ENCODE measurements around the gene EPYC.

The EPYC gene, protein sequence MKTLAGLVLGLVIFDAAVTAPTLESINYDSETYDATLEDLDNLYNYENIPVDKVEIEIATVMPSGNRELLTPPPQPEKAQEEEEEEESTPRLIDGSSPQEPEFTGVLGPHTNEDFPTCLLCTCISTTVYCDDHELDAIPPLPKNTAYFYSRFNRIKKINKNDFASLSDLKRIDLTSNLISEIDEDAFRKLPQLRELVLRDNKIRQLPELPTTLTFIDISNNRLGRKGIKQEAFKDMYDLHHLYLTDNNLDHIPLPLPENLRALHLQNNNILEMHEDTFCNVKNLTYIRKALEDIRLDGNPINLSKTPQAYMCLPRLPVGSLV

DNA sequence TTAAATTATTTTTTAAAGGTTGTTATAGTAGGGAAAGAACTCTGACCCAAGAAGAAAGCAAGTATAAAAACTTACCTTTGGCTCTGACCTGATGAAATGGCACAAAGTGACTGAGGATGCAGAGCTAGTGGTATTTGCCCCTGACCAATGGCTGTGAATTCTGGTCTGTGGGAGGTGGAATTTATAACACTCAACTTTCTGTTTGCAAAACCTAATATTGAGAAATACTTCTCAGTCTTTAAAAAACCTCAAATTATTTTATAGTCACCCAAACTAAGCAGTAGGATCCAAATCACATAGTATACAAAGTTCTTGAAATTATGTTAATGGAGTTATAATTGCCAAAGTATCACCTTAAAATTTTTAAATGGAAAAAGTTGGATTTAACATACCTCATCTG is at the start of gene EPYC:
Gene EPYC, minus strand, starts transcription at position 101 of the 400 bp plus-strand sequence. CDS start 2,407 bp downstream, outside the sequence.
- no peak for DNase-seq (ENCODE audit: low spot score)

DNA sequence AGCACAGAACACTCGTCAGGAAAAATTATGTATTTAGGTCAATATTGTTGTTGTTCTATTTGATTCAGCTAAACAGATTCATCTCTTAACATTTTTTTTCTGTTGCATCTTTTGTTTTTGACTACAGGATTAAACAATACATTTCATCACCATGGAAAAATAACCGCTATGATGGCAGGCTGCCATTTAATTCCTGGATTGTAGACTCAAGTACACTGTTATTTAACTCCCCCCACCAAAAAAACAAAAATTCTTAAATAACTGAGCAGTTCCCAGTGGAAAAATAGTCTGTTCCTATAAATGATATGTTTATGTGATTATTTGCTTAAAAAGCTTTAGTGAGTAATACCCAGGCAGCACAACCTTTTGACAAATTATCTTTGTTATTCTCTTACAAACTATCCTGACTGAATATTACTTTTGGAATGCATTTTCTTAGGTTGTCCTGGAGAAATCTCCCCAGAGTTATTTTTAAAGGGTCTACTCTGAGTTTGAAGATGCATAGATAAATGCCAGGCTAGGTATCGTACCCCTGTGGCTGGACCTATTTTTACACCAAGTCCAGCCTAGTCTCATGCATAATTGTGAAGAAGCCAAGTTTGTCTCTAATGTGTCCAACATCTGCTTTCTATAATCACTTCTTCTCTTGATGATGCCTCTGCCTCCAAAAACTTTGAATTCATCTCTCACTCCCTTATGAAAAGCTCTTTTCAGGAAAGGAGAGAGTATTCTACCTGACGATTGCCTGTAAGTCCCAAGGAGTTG is 49.4 kb upstream of the EPYC start:
- DNase-seq (ENCODE audit: low spot score): no peak

DNA sequence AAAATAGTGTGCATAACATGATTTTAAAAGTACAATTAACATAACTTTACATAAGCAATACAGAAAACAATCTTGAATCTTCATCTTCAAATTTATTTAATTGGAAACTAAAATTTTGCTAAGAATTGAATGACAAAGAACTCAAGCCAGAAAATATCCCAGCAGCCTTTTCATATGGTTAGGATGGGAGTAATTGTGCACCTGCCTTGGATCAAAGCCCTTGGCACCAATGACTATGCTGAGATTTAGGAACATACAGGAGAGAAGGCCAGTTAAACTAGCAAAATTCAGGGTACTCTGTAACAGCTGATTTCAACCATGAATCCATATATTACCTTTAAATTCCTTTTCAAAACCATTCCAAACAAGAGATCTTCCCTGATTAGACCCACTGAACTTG is 47.3 kb upstream of the EPYC start:
- no peak for DNase-seq (ENCODE audit: low spot score)

DNA sequence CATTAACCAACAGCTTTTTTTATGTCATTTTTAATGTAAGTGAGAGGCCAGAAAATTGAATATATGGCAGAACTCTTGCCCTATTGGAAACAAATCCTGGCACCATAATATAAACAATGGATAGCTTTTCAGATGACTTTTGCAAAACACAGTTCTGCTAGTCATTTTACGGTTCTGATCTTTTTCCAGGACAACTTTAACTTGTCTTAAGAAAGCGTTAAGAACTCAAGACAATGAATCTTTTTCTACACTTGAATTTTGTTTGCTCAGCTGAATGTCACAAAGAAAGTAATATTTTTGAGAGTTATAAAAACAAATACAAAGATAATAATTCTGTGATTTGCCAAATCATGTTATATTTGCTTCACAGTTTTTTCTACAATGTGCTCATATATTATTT is 39.8 kb upstream of the EPYC start:
- DNase-seq (ENCODE audit: low spot score): no peak

DNA sequence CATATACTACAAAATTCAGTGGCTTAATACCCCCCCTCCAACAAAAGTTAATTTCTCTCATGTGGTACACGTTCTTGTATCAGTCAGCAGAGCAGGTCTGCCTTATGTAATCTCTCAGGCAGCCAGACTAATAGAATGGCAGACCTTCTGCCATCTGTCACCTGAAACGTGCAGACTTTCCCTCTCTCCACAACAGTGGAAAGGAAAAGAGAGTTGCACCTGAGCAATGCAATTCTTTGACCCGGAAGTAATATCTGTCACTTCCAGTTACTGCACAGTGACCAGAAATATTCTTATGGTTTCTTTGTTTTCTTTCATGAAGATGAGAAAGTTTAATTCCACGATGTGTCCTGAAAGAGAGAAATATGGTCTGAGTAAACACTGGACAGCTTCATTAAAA is 38.6 kb upstream of the EPYC start:
- DNase-seq (ENCODE audit: low spot score): no peak

DNA sequence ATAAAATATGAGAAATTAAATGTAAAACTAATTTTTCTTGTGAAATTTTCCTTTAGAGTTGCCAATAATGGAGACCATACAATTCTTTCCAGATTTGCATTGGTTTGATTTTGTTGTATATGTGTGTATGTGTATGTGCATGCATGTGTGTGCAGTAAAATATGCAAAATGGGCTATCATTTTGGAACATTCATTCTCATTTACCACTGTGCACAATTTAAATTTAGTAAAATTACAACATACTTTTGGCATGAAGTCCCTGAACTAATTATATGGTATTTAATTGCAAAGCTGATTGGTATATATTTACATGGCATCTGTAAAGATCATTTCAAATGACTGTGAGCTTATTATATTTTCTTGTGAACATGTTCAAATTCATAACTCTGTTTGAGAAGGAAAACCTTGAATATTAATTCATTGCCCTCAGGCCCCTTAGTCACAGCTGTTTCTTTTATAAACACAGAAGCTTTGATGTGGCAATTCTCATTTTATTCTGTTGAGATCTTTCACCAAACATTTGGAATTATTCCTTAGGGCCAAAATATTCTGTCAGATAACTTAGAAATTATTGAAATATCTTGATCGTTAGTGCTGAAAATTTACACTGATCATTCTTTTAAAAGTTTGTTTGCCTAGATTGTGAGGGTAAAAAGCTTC is 35.5 kb upstream of the EPYC start:
- DNase-seq (ENCODE audit: low spot score): no peak

DNA sequence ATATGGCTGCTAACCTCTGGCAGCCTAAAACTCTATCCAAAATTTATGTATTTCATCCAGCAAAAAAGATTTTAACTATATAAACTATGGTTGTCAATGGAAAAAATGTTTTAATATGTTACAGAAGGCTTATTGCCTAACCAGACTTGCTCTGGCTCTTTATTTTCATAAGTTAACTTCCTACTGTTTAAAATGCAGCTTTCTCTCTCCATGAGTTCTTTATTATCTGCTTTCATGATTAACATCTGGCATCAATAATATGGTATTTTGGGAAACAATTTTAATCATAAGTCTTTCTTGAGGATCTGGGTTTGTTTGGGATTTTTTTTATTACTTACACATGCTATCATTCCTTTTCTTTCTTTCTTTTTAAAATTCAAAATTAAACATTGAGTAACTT is 32.5 kb upstream of the EPYC start:
- no peak for DNase-seq (ENCODE audit: low spot score)

DNA sequence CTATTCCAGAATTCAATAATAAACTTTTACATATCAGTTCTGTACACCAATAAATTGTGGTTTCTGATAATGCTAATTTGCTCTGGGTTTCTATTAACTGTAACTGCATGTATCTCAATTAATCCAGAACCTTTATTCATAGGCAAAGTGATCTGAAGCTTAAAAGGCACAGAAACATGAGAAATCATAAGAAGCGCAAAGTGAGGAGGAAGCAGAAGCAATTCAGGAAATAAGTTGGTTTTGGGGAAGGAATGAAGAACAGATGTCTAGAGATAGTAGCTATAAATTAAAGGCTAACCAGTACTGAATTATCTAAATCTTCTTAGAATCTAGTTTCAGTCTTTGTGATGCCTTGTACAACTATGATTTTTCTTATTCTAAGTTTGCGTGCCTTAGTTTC is 28.5 kb upstream of the EPYC start:
- no peak for DNase-seq (ENCODE audit: low spot score)

DNA sequence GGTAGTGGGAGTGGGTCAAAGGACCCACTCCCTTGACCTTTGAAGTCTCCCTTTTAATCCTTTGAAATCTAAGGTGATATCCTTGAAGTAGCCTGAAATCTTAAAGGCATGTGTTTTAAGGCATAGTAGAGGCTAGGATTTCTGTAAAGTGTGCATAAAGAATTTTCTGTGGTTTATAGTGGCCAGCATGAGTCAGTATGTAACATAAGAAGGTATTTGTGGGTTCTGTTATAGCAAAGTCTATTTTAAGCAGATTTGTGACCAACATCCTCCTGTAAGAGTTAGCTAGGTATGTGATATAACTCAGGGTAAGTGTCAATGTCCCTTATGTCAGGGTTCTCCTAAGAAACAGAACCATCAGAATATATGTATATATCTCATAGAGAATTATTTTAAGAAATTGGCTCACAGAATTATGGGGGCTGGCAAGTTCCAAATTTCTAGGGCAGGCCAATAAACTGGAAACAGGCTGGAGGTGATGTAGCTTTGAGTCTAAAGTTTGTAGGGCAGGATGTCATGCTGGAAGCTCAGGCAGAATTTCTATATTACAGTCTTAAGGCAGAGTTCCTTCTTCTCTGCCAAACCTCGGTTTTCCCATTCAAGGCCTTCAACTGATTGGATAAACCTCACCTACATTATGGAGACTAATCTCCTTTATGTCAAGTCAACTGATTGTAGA is 18.7 kb upstream of the EPYC start:
- no peak for DNase-seq (ENCODE audit: low spot score)

DNA sequence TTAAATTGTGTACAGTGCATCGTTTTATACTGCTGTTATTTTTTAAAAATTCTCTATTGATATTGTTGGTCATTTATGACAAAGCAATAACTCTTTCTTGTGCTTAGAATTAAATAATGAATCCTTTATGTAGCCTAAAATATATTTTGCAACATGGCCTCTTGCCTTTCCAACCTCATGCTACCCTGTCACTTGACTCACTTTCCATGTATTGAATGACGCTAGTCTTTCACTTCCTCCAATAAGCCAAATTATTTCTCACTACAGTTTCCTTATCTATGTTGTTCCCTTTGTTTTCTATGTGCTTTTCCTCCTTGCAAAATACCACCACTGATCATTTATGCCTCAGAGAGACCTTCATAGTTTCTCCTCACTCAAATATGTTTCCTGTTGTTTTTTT is 16.3 kb upstream of the EPYC start:
- no peak for DNase-seq (ENCODE audit: low spot score)

DNA sequence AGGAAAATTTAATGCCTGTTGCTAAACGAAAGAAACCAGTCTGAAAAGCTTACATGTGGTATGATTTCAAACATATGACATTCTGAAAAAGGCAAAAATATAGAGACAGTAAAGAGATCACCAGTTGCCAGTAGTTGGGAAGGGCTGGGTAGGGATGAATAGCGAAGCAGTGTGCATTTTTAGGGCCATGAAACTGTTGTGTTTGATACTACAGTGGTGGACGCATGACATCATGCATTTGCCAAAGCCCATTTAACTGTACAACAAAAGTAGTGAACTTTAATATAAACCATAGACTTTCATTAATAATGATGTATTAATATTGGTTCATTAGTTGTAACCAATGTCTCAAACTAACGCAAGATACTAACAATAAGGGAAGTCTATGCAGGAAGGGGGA is 14.7 kb upstream of the EPYC start:
- no peak for DNase-seq (ENCODE audit: low spot score)

DNA sequence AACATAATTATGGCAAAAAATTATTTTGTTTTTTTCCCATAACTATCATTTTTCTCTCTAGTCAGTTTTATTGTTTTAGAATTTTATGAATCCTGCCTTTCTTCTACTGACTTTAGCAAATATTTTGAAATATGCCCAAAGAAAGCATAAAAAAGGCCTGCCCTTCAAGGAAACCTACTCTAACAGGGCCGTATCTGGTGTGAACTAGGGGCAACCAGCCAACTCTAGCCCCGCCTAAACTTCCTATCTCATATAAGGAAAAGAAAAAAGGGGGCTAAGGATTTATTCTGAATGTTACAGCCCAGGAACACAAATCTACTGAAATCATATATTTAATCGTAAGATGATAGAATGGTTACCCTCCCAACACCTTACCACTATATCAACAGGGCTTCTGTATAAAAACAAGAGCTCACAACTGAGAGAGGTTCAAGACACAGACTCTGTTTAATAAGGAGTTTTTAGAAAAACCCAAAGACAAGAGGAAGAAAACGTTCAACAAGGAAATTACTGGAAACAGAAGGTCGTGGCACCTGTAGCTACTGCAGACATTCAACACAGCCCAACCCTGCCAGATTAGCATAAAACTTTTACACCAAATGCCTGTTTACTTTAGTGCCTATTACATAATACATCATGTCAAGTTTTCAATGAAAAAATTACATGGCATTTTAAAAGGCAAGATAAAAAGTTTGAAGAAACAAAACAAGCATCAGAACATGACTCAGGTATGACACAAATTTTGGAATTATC is 12.9 kb upstream of the EPYC start:
- no peak for DNase-seq (ENCODE audit: low spot score)

DNA sequence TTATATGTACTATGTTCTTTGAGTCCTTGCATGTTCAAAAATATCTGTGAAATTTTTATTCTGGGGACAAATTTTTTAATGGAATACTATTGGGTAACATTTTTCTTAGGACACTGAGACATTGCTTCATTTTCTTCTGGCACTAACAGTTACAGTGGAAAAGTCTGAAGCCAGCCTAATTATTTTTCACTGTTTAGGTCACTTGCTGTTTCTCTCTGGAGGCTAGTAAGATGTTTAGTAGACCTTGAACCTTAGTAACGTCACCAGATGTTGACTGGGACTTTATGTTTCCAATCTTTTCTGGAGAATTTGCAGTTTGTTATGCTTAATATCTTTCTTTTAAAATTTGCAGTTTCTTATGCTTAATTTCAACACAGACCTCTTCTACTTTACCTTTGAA is 12.3 kb upstream of the EPYC start:
- DNase-seq (ENCODE audit: low spot score): no peak

DNA sequence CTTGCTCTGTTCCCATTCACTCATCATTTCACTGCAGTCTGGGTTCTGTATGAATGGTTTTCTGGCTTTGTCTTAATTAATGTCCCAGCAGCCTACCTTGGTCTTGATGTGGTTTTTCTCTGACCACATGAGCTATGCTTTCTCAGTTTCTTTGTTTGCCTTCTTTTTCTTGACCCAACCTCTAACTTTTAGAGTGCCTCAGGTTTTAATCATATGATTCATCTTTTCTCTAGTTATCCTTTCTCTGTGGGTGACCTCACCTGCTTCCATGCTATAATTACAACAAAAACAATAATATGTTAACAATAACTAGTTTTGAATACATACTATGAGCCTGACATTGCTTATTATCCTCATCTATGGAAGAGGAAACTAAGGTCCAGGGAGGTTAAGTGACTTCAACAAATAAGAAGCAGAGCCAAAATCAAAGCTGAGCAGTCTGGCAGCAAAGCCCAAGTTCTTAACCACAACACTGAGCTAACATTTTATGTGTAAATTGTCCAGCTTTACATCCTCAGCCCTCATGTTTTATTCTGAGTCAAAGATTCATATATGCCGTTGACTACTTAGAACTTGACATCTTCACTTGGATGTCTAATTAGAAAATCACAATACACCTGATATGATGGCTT is 4.7 kb upstream of the EPYC start:
- DNase-seq (ENCODE audit: low spot score): no peak

DNA sequence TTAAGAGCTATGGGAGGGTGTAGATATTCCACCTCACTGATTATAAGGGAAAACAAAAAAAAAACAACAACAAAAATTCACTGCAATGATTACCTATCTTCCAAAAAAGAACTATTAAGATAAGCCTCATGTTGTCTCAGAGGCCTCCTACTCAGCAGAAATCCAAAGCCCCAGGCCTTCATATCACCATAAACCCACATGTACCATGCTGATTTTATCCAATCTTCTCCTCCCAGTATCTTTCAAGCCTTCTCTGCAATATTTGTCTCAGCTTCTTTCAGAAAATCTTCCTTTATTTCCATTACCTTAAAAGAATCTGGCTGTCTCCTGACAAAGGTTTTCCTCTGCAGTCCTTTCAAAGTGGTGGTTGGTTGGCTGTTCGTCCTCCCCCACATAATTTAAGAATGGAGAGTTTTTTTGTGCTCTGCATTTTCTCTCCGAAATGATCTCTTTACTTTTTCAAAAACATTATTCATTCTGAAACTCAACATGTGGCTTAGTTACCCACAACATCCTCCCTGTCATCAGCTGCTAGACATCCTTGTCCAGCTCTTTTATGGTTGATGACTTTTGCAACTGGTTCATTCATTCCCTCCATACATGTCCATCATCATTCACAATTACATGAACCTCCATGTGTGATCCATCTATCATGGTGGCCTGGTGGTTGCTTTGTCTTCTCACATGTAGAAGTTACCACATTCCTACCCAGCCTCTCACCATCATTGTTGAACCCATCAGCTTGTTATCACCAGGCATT is 2.9 kb upstream of the EPYC start:
- no peak for DNase-seq (ENCODE audit: low spot score)

DNA sequence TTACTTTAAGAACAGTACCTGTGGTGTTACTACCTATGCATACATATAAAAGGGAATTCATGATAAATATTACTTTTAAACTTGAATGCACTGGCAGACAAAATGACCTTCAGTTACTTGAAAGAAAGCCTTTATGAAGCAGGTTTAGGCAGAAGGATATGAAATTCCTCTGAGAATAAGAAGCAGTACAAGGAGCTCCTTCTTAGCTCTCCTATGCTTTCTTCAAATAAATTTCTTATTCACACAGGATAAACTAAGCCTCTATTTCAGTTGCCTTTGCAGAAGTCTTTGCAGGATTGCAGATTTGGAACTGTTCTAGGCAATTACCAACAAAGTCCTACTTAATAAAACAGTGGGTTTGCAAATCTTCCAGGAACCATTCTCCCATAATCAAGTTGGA is 1.0 kb downstream of the EPYC start:
- no peak for DNase-seq (ENCODE audit: low spot score)

DNA sequence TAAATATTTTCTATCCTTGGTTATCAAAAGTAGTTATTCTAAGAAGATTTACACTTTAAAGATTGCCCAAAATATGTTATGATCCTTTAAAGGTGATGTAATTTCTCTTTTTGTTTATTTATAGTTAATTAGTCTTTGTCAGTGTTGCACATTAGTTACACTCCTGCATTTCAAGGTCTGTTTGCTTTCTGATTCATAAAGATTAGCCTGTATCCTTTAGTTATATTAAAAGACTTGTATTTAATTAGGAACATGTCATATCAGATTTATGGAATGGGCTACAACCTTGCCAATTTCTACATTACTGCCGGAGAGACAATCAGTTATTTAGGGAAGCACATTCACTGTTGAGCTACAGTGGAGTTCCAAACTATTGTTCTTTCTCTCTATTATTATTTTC is 3.5 kb downstream of the EPYC start:
- no peak for DNase-seq (ENCODE audit: low spot score)

DNA sequence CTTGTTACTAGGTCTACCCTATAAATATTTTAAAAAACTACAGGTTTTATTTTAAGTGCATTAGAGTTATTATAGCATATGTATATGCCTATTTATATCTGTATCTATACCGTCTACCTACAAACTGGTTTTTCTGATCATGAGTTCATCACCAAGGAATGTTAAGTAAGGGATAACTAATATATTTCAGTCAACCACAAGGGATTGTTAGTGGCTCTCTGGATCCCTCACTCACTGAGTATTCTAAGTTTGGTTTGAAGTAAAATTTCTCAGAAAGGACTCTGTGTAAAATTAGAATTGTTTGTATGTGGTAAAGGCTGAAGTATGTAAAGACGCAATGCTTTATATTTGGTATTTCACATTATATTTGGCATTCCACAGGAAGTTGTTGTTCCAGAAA is 4.8 kb downstream of the EPYC start:
- no peak for DNase-seq (ENCODE audit: low spot score)

DNA sequence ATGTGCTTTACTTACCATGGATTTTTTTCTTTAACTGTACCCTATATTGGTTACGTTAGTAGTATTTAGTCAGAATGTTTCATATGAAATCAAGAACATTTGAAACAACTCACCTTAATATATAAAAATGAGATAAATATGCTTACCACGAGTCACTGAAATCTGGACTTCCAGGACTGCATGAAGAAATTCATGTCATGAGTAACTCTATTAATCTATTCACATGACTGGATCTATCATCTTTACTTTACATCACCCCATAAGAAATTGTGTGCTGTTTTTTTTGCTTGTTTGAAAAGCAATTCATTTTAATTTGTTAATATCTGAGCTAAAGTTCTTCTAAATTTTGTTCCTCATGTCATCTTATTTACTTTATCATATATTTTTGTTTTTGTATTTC is 5.2 kb downstream of the EPYC start:
- DNase-seq (ENCODE audit: low spot score): no peak

DNA sequence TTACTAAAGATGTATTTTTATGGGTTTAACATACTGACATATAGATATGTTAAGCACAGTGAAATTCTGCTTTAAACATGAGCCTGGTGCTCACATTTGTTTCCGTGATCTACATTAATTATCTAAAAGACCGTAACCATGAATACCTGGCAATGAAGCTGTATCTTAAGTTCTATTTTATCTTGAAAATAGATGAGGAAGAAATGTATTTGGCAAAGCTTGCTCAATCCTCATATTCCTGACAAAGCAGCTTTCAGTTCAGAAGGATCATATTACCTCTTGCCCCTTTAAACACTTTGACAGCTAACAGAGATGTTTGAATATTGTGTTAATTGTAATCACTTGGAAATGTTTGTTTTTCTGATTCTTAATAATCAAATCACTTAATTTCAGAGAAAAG is 9.8 kb downstream of the EPYC start:
- DNase-seq (ENCODE audit: low spot score): no peak
